HG03558 (cell line): ENCODE measurements around the gene COPS3.

Experiments used
- ATAC-seq: cut with Tn5 transposase; IDR thresholded peaks from one replicate; pipeline ENCODE4 v1.9.1; 2021; ENCODE audit warnings: moderate number of reproducible peaks; ENCODE audit not compliant: unreplicated experiment; ENCODE audit errors: extremely low read depth

The COPS3 gene

GRCh38 chr17:17224137-17224536 lies 56.9 kb downstream of the COPS3 start:
- ATAC-seq: no peak

GRCh38 chr17:17223736-17224135 lies 57.3 kb downstream of the COPS3 start:
- no peak for ATAC-seq

- no peak for ATAC-seq
Measured at GRCh38 chr17:17221329-17221728, 59.7 kb downstream of the COPS3 start.

- no peak for ATAC-seq
Measured at GRCh38 chr17:17220529-17220928, 60.5 kb downstream of the COPS3 start.

GRCh38 chr17:17217995-17218394 lies 63.1 kb downstream of the COPS3 start:
- ATAC-seq: no peak

GRCh38 chr17:17216776-17217175 lies 64.3 kb downstream of the COPS3 start:
- ATAC-seq: no peak

- no peak for ATAC-seq
Measured at GRCh38 chr17:17216236-17216635, 64.8 kb downstream of the COPS3 start.

- no peak for ATAC-seq
Measured at GRCh38 chr17:17215575-17215974, 65.5 kb downstream of the COPS3 start.

- no peak for ATAC-seq
Measured at GRCh38 chr17:17214646-17215436, 66.2 kb downstream of the COPS3 start.

GRCh38 chr17:17213775-17214174 lies 67.3 kb downstream of the COPS3 start:
- no peak for ATAC-seq

- no peak for ATAC-seq
Measured at GRCh38 chr17:17207998-17208397, 73.0 kb downstream of the COPS3 start.

- ATAC-seq: no peak
Measured at GRCh38 chr17:17206913-17207335, 74.1 kb downstream of the COPS3 start.

GRCh38 chr17:17206124-17206912 lies 74.7 kb downstream of the COPS3 start, which contains the start of gene PLD6:
Gene PLD6, minus strand, starts transcription at chr17:17206333. Its CDS starts 47 bp downstream, at chr17:17206286.
- no peak for ATAC-seq

GRCh38 chr17:17205368-17206123 lies 75.5 kb downstream of the COPS3 start:
- ATAC-seq: no peak

GRCh38 chr17:17204635-17205231 lies 76.3 kb downstream of the COPS3 start:
- ATAC-seq: no peak

- no peak for ATAC-seq
Measured at GRCh38 chr17:17204041-17204591, 76.9 kb downstream of the COPS3 start.

- ATAC-seq: no peak
Measured at GRCh38 chr17:17203173-17203730, 77.8 kb downstream of the COPS3 start.

GRCh38 chr17:17201907-17202306 lies 79.1 kb downstream of the COPS3 start:
- ATAC-seq: no peak

- ATAC-seq: no peak
Measured at GRCh38 chr17:17201271-17201670, 79.8 kb downstream of the COPS3 start.

- no peak for ATAC-seq
Measured at GRCh38 chr17:17200831-17201230, 80.2 kb downstream of the COPS3 start.
